Testis (tissue), 2 donors: ENCODE results near the gene ITM2A.

ENCODE experiments used
- CTCF ChIP-seq, 3 experiments: fragments of 450-650 bp in 2 of 3; fragments of 200-600 bp in 1 of 3; sonication (generic) in 1 of 3; IDR thresholded peaks; one replicate each; pipeline ENCODE4 v1.5.1; 2016 to 2019; ENCODE audit warnings: antibody characterized with exemption in 3 of 3, mild to moderate bottlenecking in 2 of 3, moderate library complexity in 1 of 3
- POLR2A ChIP-seq: fragments of 450-650 bp; IDR thresholded peaks from one replicate; pipeline ENCODE4 v1.6.1; 2017; ENCODE audit warnings: antibody characterized with exemption, mild to moderate bottlenecking, moderate library complexity

DNA sequence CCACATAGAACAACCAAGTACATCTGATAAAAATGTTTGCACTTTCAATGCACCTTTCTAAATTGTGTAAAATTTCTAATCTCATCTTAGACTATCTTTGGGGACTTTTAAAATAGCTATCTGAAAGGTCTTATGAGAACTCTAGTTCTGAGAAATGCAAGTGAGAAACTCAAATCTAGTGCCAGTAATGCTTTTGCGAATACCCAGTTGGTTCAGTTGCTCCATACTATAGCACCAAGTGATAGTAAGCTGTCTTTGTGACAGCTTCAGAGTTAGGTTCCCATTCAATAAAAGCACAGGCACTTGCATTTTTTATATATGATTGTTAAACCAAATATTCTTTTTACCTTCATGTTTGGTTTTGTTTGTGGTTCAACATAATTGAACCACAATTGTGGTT is 4.5 kb upstream of the ITM2A start:
- TF ChIP-seq CTCF (IDR thresholded peaks at IDR 0.05) (no peak), POLR2A (no peak)
